ENCODE results near the gene CEL. TPM values are rescaled to one million over a fixed set of nuclear protein-coding genes. Genes with fewer than 3 reads are reported as not detected.
"Not testable (repeated sequence)": the region's sequence is repeated elsewhere in the genome, so short reads cannot be mapped to it uniquely, and the experiment has no call there.

The CEL gene
- total RNA-seq, 2 experiments from 2014 or later: 0.16 to 0.39 TPM

GRCh38 chr9:133062569-133062968, 788 bp downstream of the CEL start:
- DNase-seq; H3K9me3 ChIP-seq (ENCODE audit: control insufficient read depth in 1 of 2, insufficient read depth in 1 of 2, low read length in 2 of 2); H3K36me3 ChIP-seq (ENCODE audit: insufficient read depth, low read length); H3K27ac ChIP-seq (ENCODE audit: low read depth in 1 of 2, low read length in 2 of 2); ATAC-seq (ENCODE audit: poor library complexity); H3K36me3 Mint-ChIP-seq (ENCODE audit: low read depth); H3K27ac Mint-ChIP-seq; intact Hi-C loops (cut with DNase I, micrococcal nuclease); H3K9me3 Mint-ChIP-seq; CTCF ChIA-PET; H3K4me3 Mint-ChIP-seq; H3K27me3 ChIP-seq (ENCODE audit: control insufficient read depth in 1 of 2, insufficient read depth in 2 of 2, low read length in 2 of 2); POLR2A ChIA-PET; H3K27me3 Mint-ChIP-seq; H3K4me3 ChIP-seq (ENCODE audit: low read length): not testable (repeated sequence)
- peaks cover 29% of the 10 kb centered on the region for H3K4me1 ChIP-seq (ENCODE audit: insufficient read depth, low read length)
- H3K4me1 Mint-ChIP-seq (ENCODE audit: low read depth): peaks cover 30% of the 10 kb centered on the region

- Histone ChIP-seq H3K9me3 (ENCODE audit: control insufficient read depth in 1 of 2, insufficient read depth in 1 of 2, low read length in 2 of 2) (no peaks in the 10 kb centered on the region), H3K36me3 (ENCODE audit: insufficient read depth, low read length) (peaks cover 1% of the 10 kb centered on the region), H3K27ac (ENCODE audit: low read depth in 1 of 2, low read length in 2 of 2) (no peak overlapping the region), H3K4me1 (ENCODE audit: insufficient read depth, low read length) (peaks cover 24% of the 10 kb centered on the region), H3K4me3 (ENCODE audit: low read length) (no peak overlapping the region), H3K27me3 (ENCODE audit: control insufficient read depth in 1 of 2, insufficient read depth in 2 of 2, low read length in 2 of 2) (no peaks in the 10 kb centered on the region)
- TF ChIP-seq CTCF (IDR thresholded peaks at IDR 0.05): no peak
- Mint-ChIP-seq H3K27me3 (no peaks in the 10 kb centered on the region), H3K36me3 (ENCODE audit: low read depth) (no peaks in the 10 kb centered on the region), H3K9me3 (no peaks in the 10 kb centered on the region), H3K4me1 (ENCODE audit: low read depth) (peaks cover 24% of the 10 kb centered on the region), H3K27ac (no peak overlapping the region), H3K4me3 (no peak overlapping the region)
- intact Hi-C loops (cut with DNase I, micrococcal nuclease): no loop called here
- ATAC-seq (ENCODE audit: poor library complexity) (no peak), DNase-seq (no peak)
- ChIA-PET POLR2A (no interaction called here), CTCF (no interaction called here)
Observed at GRCh38 chr9:133063159-133063499, 1.3 kb downstream of the CEL start.

- H3K36me3 ChIP-seq (ENCODE audit: insufficient read depth, low read length): no peaks in the 10 kb centered on the region
- H3K4me1 ChIP-seq (ENCODE audit: insufficient read depth, low read length): peaks cover 18% of the 10 kb centered on the region
- Mint-ChIP-seq H3K27ac (no peak overlapping the region), H3K36me3 (ENCODE audit: low read depth) (no peaks in the 10 kb centered on the region), H3K9me3 (no peaks in the 10 kb centered on the region), H3K4me3 (no peak overlapping the region), H3K27me3 (no peaks in the 10 kb centered on the region), H3K4me1 (ENCODE audit: low read depth) (peaks cover 19% of the 10 kb centered on the region)
- H3K9me3 ChIP-seq (ENCODE audit: control insufficient read depth in 1 of 2, insufficient read depth in 1 of 2, low read length in 2 of 2): no peaks in the 10 kb centered on the region
- ChIA-PET CTCF (no interaction called here), POLR2A (no interaction called here)
- H3K27me3 ChIP-seq (ENCODE audit: control insufficient read depth in 1 of 2, insufficient read depth in 2 of 2, low read length in 2 of 2): no peaks in the 10 kb centered on the region
- intact Hi-C loops (cut with DNase I, micrococcal nuclease): no loop called here
- ATAC-seq (ENCODE audit: poor library complexity) (no peak), DNase-seq (no peak)
- no peak overlapping the region for H3K4me3 ChIP-seq (ENCODE audit: low read length)
- no peak for TF ChIP-seq CTCF (IDR thresholded peaks at IDR 0.05)
- no peak overlapping the region for H3K27ac ChIP-seq (ENCODE audit: low read depth in 1 of 2, low read length in 2 of 2)
Observed at GRCh38 chr9:133063500-133064231, 1.9 kb downstream of the CEL start.

All from CD4-positive, alpha-beta T cell (primary cell).